GM23338 (cell line): ENCODE measurements around the gene NUTF2. TPM values are rescaled to one million over a fixed set of nuclear protein-coding genes. Genes with fewer than 3 reads are reported as not detected.

Experiments
- ATAC-seq: fragments of 200-7000 bp; cut with Tn5 transposase; 3 replicates; pipeline ENCODE4 v1.9.1; 2020
- DNase-seq: peaks from one replicate; pipeline ENCODE4 v3.0.0-alpha.2; 2015; ENCODE audit warnings: low spot score
- H2AFZ ChIP-seq: fragments of 200-600 bp; sonication (generic); 2 replicates; pipeline ENCODE4 v1.8.0; 2016; ENCODE audit warnings: antibody characterized with exemption, mild to moderate bottlenecking, moderate library complexity
- H3F3A ChIP-seq: fragments of 200-600 bp; sonication (generic); replicated peaks from 2 replicates; pipeline ENCODE4 v1.8.0; 2017; ENCODE audit warnings: antibody characterized with exemption, mixed run types, low read depth
- H3K27ac ChIP-seq: fragments of 200-600 bp; sonication (generic); 2 replicates; pipeline ENCODE4 v1.6.1; 2016; ENCODE audit warnings: low read depth
- H3K27me3 ChIP-seq: fragments of 200-600 bp; sonication (generic); 2 replicates; pipeline ENCODE4 v1.8.0; 2016; ENCODE audit warnings: mild to moderate bottlenecking, mixed run types, moderate library complexity; ENCODE audit not compliant: insufficient read depth
- H3K36me3 ChIP-seq: fragments of 200-600 bp; sonication (generic); 2 replicates; pipeline ENCODE4 v1.8.0; 2016; ENCODE audit warnings: mild to moderate bottlenecking; ENCODE audit not compliant: insufficient read depth
- H3K4me1 ChIP-seq: fragments of 200-600 bp; sonication (generic); 2 replicates; pipeline ENCODE4 v1.8.0; 2016; ENCODE audit warnings: mild to moderate bottlenecking, moderate library complexity; ENCODE audit not compliant: insufficient read depth
- H3K4me2 ChIP-seq: fragments of 200-600 bp; sonication (generic); 2 replicates; pipeline ENCODE4 v1.7.1; 2017; ENCODE audit warnings: mixed run types
- H3K4me3 ChIP-seq: fragments of 200-600 bp; sonication (generic); 2 replicates; pipeline ENCODE4 v1.6.1; 2016; ENCODE audit warnings: mixed run types
- H3K79me2 ChIP-seq: fragments of 200-600 bp; sonication (generic); replicated peaks from 2 replicates; pipeline ENCODE4 v1.8.0; 2017; ENCODE audit warnings: mild to moderate bottlenecking; ENCODE audit not compliant: insufficient read depth
- H3K9me2 ChIP-seq: fragments of 200-600 bp; sonication (generic); 2 replicates; pipeline ENCODE4 v1.8.0; 2017; ENCODE audit not compliant: insufficient read depth
- H4K20me1 ChIP-seq: fragments of 200-600 bp; sonication (generic); replicated peaks from 2 replicates; pipeline ENCODE4 v1.8.0; 2017; ENCODE audit warnings: mild to moderate bottlenecking; ENCODE audit not compliant: insufficient read depth
- H3K27ac Mint-ChIP-seq: 2 replicates; pipeline ENCODE4 v1.8.0; 2020; ENCODE audit warnings: inconsistent platforms, mild to moderate bottlenecking, moderate library complexity, mixed read lengths
- H3K27me3 Mint-ChIP-seq: 3 replicates; pipeline ENCODE4 v1.8.0; 2022; ENCODE audit warnings: low read depth, mild to moderate bottlenecking, moderate library complexity, mixed read lengths, inconsistent platforms; ENCODE audit not compliant: insufficient read depth, poor library complexity
- H3K36me3 Mint-ChIP-seq: 3 replicates; pipeline ENCODE4 v1.8.0; 2021; ENCODE audit warnings: low read depth, mild to moderate bottlenecking, inconsistent platforms, moderate library complexity, mixed read lengths
- H3K4me1 Mint-ChIP-seq: 3 replicates; pipeline ENCODE4 v1.8.0; 2020; ENCODE audit warnings: mild to moderate bottlenecking, inconsistent platforms, mixed read lengths
- H3K4me3 Mint-ChIP-seq: 3 replicates; pipeline ENCODE4 v1.8.0; 2021; ENCODE audit warnings: moderate library complexity, mild to moderate bottlenecking, inconsistent platforms, mixed read lengths
- H3K9me3 Mint-ChIP-seq: 3 replicates; pipeline ENCODE4 v1.8.0; 2020; ENCODE audit warnings: moderate library complexity, mild to moderate bottlenecking, inconsistent platforms, mixed read lengths
- EZH2 ChIP-seq: fragments of 200-600 bp; sonication (generic); IDR thresholded peaks from one replicate; pipeline ENCODE4 v1.8.0; 2017; ENCODE audit warnings: antibody characterized with exemption, mild to moderate bottlenecking, low read depth; ENCODE audit not compliant: unreplicated experiment
- EZH2phosphoT487 ChIP-seq: fragments of 200-600 bp; sonication (generic); IDR thresholded peaks from one replicate; pipeline ENCODE4 v1.8.1; 2018; ENCODE audit warnings: antibody characterized with exemption; ENCODE audit not compliant: unreplicated experiment
- POLR2AphosphoS5 ChIP-seq: IDR thresholded peaks from 2 replicates; pipeline ENCODE4 v1.6.1; 2016; ENCODE audit warnings: antibody characterized with exemption, low read depth
- ZNF331 ChIP-seq: fragments of 250-450 bp; sonication (Bioruptor Pico); IDR thresholded peaks from 2 replicates; pipeline ENCODE4 v1.5.0; 2020; ENCODE audit warnings: low read depth, mild to moderate bottlenecking, moderate library complexity
- ZNF462 ChIP-seq: fragments of 250-450 bp; sonication (Bioruptor Pico); IDR thresholded peaks from 2 replicates; pipeline ENCODE4 v1.5.0; 2020; ENCODE audit warnings: mild to moderate bottlenecking, moderate library complexity
- polyA plus RNA-seq: library from polyadenylated mRNA; unstranded; fragments of >200 nt; fragmentation: Nextera tagmentation; extraction: Ambion mirVana; gene quantifications from 2 replicates; pipeline ENCODE4 v1.2.1, GENCODE V29; 2016
- total RNA-seq: library from RNA; depleted of rRNA; stranded (reverse); fragments of >200 nt; shearing (Covaris generic); gene quantifications from 2 replicates; pipeline ENCODE4 v1.2.3, GENCODE V29; 2014
- TF ChIP-seq, protein P1 (sequence below): IDR thresholded peaks from 2 replicates; pipeline ENCODE4 v1.6.1; 2016; ENCODE audit warnings: antibody characterized with exemption

Gene NUTF2
- total and polyA plus RNA-seq, 2 experiments from 2014 or later = 321 to 391 TPM

DNA sequence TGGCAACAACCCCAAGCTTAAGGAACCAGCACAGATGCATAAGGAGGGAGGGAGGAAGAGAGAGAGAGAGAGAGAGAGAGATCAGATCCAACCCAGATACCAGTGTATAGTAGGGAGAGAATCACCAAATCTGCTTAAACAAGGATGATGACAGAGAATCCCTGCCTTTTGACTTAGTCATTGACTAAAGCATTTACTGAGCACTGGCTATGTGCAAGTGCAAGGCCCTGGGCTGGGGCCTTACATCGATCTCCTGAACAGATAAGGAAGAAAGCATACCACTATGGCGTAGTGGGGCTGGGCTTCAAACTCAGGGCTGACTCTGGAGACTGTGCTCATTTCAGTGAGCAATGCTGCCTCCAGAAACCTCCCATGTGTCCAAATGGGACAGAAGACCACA lies 24.2 kb upstream of the NUTF2 start:
- ATAC-seq = no peak
- peaks cover 13% of the 10 kb centered on the region for H3K36me3 Mint-ChIP-seq
- TF ChIP-seq EZH2 = no peak
- no peak for TF ChIP-seq EZH2phosphoT487
- TF ChIP-seq ZNF462 = no peak
- TF ChIP-seq, protein P1, sequence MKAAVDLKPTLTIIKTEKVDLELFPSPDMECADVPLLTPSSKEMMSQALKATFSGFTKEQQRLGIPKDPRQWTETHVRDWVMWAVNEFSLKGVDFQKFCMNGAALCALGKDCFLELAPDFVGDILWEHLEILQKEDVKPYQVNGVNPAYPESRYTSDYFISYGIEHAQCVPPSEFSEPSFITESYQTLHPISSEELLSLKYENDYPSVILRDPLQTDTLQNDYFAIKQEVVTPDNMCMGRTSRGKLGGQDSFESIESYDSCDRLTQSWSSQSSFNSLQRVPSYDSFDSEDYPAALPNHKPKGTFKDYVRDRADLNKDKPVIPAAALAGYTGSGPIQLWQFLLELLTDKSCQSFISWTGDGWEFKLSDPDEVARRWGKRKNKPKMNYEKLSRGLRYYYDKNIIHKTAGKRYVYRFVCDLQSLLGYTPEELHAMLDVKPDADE = no peak
- TF ChIP-seq POLR2AphosphoS5 = no peak
- no peak for TF ChIP-seq ZNF331
- Histone ChIP-seq H3K36me3 (no peaks in the 10 kb centered on the region; the same call in 1 of the 2 replicates), H3F3A (no peaks in the 10 kb centered on the region), H3K27me3 (no peaks in the 10 kb centered on the region), H3K4me3 (no peak overlapping the region), H2AFZ (no peak overlapping the region), H4K20me1 (no peaks in the 10 kb centered on the region), H3K79me2 (no peaks in the 10 kb centered on the region), H3K27ac (no peak overlapping the region), H3K4me1 (no peaks in the 10 kb centered on the region), H3K4me2 (no peak overlapping the region), H3K9me2 (no peaks in the 10 kb centered on the region)
- no peak for DNase-seq
- H3K27ac Mint-ChIP-seq = no peak overlapping the region
- H3K27me3 Mint-ChIP-seq = peaks cover 16% of the 10 kb centered on the region
- H3K4me3 Mint-ChIP-seq = no peak overlapping the region
- H3K4me1 Mint-ChIP-seq = peaks cover 13% of the 10 kb centered on the region
- no peaks in the 10 kb centered on the region; the same call in 2 of the 3 replicates for H3K9me3 Mint-ChIP-seq
